Measurements from ENCODE around the gene SLC6A6.

DNA sequence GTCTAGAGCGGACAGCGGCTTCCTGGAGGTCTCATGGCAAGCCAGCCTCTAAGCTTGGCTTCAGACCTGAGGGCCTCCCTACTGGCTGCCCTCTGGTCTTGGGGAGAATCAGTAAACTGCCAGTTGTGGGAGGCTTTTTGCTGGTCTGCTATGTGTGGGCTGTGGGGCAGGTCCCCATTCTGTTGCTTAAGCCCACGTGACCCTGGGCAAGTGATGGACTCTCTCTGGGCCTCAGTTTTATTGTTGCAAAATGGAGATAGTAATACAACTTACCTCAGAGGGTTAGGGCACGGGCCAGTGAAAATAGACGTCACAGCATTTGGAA, 61.7 kb downstream of the SLC6A6 start:
- TF ChIP-seq, protein P1, sequence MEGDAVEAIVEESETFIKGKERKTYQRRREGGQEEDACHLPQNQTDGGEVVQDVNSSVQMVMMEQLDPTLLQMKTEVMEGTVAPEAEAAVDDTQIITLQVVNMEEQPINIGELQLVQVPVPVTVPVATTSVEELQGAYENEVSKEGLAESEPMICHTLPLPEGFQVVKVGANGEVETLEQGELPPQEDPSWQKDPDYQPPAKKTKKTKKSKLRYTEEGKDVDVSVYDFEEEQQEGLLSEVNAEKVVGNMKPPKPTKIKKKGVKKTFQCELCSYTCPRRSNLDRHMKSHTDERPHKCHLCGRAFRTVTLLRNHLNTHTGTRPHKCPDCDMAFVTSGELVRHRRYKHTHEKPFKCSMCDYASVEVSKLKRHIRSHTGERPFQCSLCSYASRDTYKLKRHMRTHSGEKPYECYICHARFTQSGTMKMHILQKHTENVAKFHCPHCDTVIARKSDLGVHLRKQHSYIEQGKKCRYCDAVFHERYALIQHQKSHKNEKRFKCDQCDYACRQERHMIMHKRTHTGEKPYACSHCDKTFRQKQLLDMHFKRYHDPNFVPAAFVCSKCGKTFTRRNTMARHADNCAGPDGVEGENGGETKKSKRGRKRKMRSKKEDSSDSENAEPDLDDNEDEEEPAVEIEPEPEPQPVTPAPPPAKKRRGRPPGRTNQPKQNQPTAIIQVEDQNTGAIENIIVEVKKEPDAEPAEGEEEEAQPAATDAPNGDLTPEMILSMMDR (IDR thresholded peaks at IDR 0.05): no peak
- TF ChIP-seq POLR2A (IDR thresholded peaks at IDR 0.05): no peak
- no peak for TF ChIP-seq POLR2AphosphoS5 (IDR thresholded peaks at IDR 0.05)
- no peak for TF ChIP-seq EP300 (IDR thresholded peaks at IDR 0.05)

Data from stomach (tissue), 4 donors.